Sigmoid colon (tissue), 4 donors: Measurements from ENCODE around the gene M6PR.

Source experiments
- EP300 ChIP-seq, 4 donors: sonication (generic); formaldehyde crosslinking; IDR thresholded peaks; one replicate each; pipeline ENCODE4 v1.6.1; 2017; ENCODE audit warnings: antibody characterized with exemption in 4 of 4
- POLR2A ChIP-seq, 2 donors: fragments of 450-650 bp; IDR thresholded peaks; one replicate each; pipeline ENCODE4 v1.6.1; 2016; ENCODE audit warnings: antibody characterized with exemption in 2 of 2, mild to moderate bottlenecking in 2 of 2, moderate library complexity in 2 of 2
- POLR2AphosphoS5 ChIP-seq, 4 donors: sonication (generic); formaldehyde crosslinking; IDR thresholded peaks; one replicate each; pipeline ENCODE4 v1.6.1; 2017; ENCODE audit warnings: antibody characterized with exemption in 4 of 4
- TF ChIP-seq, protein P1 (sequence below), 4 experiments: fragments of 450-650 bp in 3 of 4; fragments of 200-600 bp in 1 of 4; IDR thresholded peaks; one replicate each; pipeline ENCODE4 v1.5.1; 2016 to 2019; ENCODE audit warnings: antibody characterized with exemption in 4 of 4, mild to moderate bottlenecking in 3 of 4, moderate library complexity in 2 of 4

GRCh38 chr12:8985213-8985754 is 35.8 kb upstream of the M6PR start:
- TF ChIP-seq, protein P1, sequence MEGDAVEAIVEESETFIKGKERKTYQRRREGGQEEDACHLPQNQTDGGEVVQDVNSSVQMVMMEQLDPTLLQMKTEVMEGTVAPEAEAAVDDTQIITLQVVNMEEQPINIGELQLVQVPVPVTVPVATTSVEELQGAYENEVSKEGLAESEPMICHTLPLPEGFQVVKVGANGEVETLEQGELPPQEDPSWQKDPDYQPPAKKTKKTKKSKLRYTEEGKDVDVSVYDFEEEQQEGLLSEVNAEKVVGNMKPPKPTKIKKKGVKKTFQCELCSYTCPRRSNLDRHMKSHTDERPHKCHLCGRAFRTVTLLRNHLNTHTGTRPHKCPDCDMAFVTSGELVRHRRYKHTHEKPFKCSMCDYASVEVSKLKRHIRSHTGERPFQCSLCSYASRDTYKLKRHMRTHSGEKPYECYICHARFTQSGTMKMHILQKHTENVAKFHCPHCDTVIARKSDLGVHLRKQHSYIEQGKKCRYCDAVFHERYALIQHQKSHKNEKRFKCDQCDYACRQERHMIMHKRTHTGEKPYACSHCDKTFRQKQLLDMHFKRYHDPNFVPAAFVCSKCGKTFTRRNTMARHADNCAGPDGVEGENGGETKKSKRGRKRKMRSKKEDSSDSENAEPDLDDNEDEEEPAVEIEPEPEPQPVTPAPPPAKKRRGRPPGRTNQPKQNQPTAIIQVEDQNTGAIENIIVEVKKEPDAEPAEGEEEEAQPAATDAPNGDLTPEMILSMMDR (IDR thresholded peaks at IDR 0.05) = no peak
- TF ChIP-seq POLR2AphosphoS5 (IDR thresholded peaks at IDR 0.05) (no peak), POLR2A (IDR thresholded peaks at IDR 0.05) (no peak), EP300 (IDR thresholded peaks at IDR 0.05) (no peak)
